DOHH2 (cell line): ENCODE results near the gene CENPA.

Experiments
- H3F3A ChIP-seq: fragments of 200-600 bp; sonication (generic), shearing (Covaris generic); 2 replicates; pipeline ENCODE4 v1.6.0; 2016; ENCODE audit warnings: antibody characterized with exemption, mild to moderate bottlenecking; ENCODE audit not compliant: control insufficient read depth, insufficient read depth
- H3K27ac ChIP-seq: fragments of 200-600 bp; sonication (generic); 2 replicates; pipeline ENCODE4 v1.5.1; 2014; ENCODE audit warnings: low read depth, mild to moderate bottlenecking, low read length, moderate library complexity
- H3K27me3 ChIP-seq: fragments of 200-600 bp; sonication (generic); 2 replicates; pipeline ENCODE4 v1.6.1; 2014; ENCODE audit warnings: mild to moderate bottlenecking, low read length, mixed read lengths; ENCODE audit not compliant: control insufficient read depth
- H3K36me3 ChIP-seq: fragments of 200-600 bp; sonication (generic); 2 replicates; pipeline ENCODE4 v1.6.1; 2014; ENCODE audit warnings: mild to moderate bottlenecking, low read length, moderate library complexity, mixed read lengths; ENCODE audit not compliant: control insufficient read depth
- H3K4me1 ChIP-seq: fragments of 200-600 bp; sonication (generic); 2 replicates; pipeline ENCODE4 v1.6.1; 2014; ENCODE audit warnings: mild to moderate bottlenecking, low read length, mixed read lengths; ENCODE audit not compliant: control insufficient read depth
- H3K4me2 ChIP-seq: fragments of 200-600 bp; sonication (generic); 2 replicates; pipeline ENCODE4 v1.6.0; 2014; ENCODE audit warnings: mild to moderate bottlenecking, low read length, moderate library complexity
- H3K4me3 ChIP-seq: fragments of 200-600 bp; sonication (generic); 2 replicates; pipeline ENCODE4 v1.5.1; 2014; ENCODE audit warnings: mild to moderate bottlenecking, low read length, mixed read lengths
- H3K79me2 ChIP-seq: fragments of 200-600 bp; sonication (generic); 2 replicates; pipeline ENCODE4 v1.6.1; 2014; ENCODE audit warnings: mild to moderate bottlenecking, low read length, mixed read lengths; ENCODE audit not compliant: control insufficient read depth
- H3K9me2 ChIP-seq: fragments of 200-600 bp; sonication (generic); replicated peaks from 2 replicates; pipeline ENCODE4 v1.6.1; 2014; ENCODE audit warnings: mild to moderate bottlenecking, low read length, mixed read lengths; ENCODE audit not compliant: control insufficient read depth
- H3K9me3 ChIP-seq: fragments of 200-600 bp; sonication (generic); 2 replicates; pipeline ENCODE4 v1.6.1; 2014; ENCODE audit warnings: antibody characterized with exemption, low read length, mixed read lengths; ENCODE audit not compliant: control insufficient read depth, insufficient read depth
- H4K20me1 ChIP-seq: fragments of 200-600 bp; sonication (generic); 2 replicates; pipeline ENCODE4 v1.6.0; 2014; ENCODE audit warnings: low read depth, mild to moderate bottlenecking, antibody characterized with exemption, low read length, moderate library complexity; ENCODE audit not compliant: control insufficient read depth, insufficient read depth
- CTCF ChIP-seq: fragments of 200-600 bp; sonication (generic); IDR thresholded peaks from one replicate; pipeline ENCODE4 v1.5.1; 2014; ENCODE audit warnings: antibody characterized with exemption, mild to moderate bottlenecking, low read depth, low read length; ENCODE audit not compliant: poor library complexity, severe bottlenecking
- EZH2phosphoT487 ChIP-seq: fragments of 200-600 bp; sonication (generic); IDR thresholded peaks from 2 replicates; pipeline ENCODE4 v1.6.1; 2017; ENCODE audit warnings: borderline replicate concordance, mild to moderate bottlenecking, antibody characterized with exemption, low read length, moderate library complexity, mixed read lengths

CENPA gene

DNA sequence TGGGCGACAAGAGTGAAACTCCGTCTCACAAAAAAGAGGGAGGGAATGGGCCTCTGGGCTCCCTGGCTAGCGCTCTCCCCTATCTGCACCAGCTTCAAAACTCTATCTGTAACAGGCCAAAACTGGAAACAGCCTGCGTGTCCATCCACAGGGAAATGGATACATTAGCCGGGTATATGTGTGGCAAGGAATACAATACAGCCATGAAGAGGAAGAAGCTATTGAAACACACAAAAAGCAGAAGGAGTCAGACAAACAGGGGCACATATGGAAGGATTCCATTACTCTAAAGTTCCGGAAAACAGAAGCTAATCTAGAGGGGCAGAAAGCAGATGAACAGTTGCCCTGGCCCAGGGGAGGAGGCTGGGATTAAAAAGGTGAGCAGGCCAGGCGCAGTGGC, 46.3 kb upstream of the CENPA start:
- no peak overlapping the region for H3K27ac ChIP-seq
- no peaks in the 10 kb centered on the region for H3F3A ChIP-seq
- no peaks in the 10 kb centered on the region for H3K36me3 ChIP-seq
- H3K4me3 ChIP-seq: no peak overlapping the region
- no peaks in the 10 kb centered on the region for H4K20me1 ChIP-seq
- no peak overlapping the region for H3K4me2 ChIP-seq
- H3K27me3 ChIP-seq: no peaks in the 10 kb centered on the region
- TF ChIP-seq CTCF: no peak
- TF ChIP-seq EZH2phosphoT487: no peak
- peaks cover 5% of the 10 kb centered on the region; the same call in 1 of the 2 replicates for H3K4me1 ChIP-seq
- no peaks in the 10 kb centered on the region for H3K79me2 ChIP-seq
- H3K9me2 ChIP-seq: no peaks in the 10 kb centered on the region
- H3K9me3 ChIP-seq: no peaks in the 10 kb centered on the region

- no peaks in the 10 kb centered on the region for H3F3A ChIP-seq
- H3K27me3 ChIP-seq: no peaks in the 10 kb centered on the region
- no peak overlapping the region for H3K4me3 ChIP-seq
- H3K79me2 ChIP-seq: no peaks in the 10 kb centered on the region
- H3K36me3 ChIP-seq: no peaks in the 10 kb centered on the region
- no peak for TF ChIP-seq EZH2phosphoT487
- no peak for TF ChIP-seq CTCF
- no peak overlapping the region for H3K27ac ChIP-seq
- no peak overlapping the region for H3K4me2 ChIP-seq
- H3K4me1 ChIP-seq: peaks cover 5% of the 10 kb centered on the region; the same call in 1 of the 2 replicates
- H3K9me2 ChIP-seq: no peaks in the 10 kb centered on the region
- H4K20me1 ChIP-seq: no peaks in the 10 kb centered on the region
- H3K9me3 ChIP-seq: no peaks in the 10 kb centered on the region
Observed at GRCh38 chr2:26740346-26740745, 45.5 kb upstream of the CENPA start.

- no peak overlapping the region for H3K27ac ChIP-seq
- H3K9me3 ChIP-seq: no peaks in the 10 kb centered on the region
- no peak overlapping the region for H3K4me3 ChIP-seq
- H3K27me3 ChIP-seq: no peaks in the 10 kb centered on the region
- H3K79me2 ChIP-seq: no peaks in the 10 kb centered on the region
- H3K4me1 ChIP-seq: peaks cover 5% of the 10 kb centered on the region; the same call in 1 of the 2 replicates
- H3K9me2 ChIP-seq: no peaks in the 10 kb centered on the region
- H3F3A ChIP-seq: no peaks in the 10 kb centered on the region
- no peaks in the 10 kb centered on the region for H3K36me3 ChIP-seq
- peak; percentile 32 for TF ChIP-seq CTCF
- no peak for TF ChIP-seq EZH2phosphoT487
- H4K20me1 ChIP-seq: no peaks in the 10 kb centered on the region
- H3K4me2 ChIP-seq: no peak overlapping the region
Observed at GRCh38 chr2:26740890-26741302, 45.0 kb upstream of the CENPA start.
